CD1c-positive myeloid dendritic cell (primary cell): ENCODE data around the gene SMIM3.

ENCODE experiments used
- DNase-seq: peaks from one replicate; pipeline ENCODE4 v3.0.0-alpha.2; 2016; ENCODE audit errors: extremely low spot score

Gene SMIM3

DNA sequence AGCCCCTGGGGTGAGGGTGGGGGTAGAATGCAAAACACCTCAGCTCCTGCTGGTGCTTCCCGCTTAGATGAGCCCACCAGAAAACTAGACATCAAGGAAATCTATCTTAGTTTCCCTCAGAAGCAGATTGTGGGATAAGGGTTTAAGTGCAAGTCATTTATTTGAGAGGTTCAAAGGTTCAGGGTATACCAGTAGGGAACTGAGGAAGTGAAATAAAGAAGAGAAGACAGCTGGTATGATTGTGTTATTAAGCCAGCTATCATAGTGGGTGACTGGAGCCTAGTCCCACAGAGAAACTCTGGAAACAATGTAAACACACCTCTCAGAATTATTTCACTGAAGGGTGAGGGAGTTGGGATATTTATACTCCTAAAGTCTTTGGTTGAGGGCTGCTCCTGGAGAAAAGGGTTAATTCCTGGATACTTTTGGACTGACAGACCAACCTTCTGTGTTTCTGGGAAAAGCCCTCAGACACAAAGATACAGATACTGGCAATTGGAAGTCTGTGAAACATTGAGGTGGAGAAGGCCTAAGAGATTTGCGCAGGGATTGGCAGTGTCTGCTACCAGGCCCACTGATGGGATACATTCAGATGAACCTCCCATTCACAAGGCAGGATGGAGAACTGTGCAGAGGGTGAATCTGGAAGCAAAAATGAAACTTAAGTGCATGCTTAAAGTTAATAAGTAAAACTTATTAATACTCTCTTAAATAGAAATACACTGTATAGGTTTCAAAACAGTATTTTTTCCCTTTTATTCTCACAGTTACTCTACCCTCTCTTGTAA, 13.4 kb upstream of the SMIM3 start:
- peak; percentile 58 for DNase-seq

DNA sequence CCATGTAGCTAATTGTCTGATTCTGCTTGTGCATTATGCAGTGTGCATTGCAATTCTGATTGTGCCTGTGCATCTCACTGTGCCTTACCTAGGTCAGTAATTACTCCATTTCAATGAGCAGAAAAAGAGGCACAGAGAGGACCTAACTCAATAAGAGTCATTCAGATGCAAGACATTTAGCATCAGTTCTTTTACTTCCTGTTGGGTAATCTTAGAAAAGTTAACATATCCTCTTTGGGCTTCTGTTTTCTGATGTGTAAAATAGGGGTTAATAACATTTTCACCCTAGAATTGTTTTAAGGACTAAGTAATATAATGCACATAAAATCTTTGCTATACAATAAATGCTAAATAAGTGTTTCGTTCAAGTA, 12.8 kb upstream of the SMIM3 start:
- peak; percentile 48 for DNase-seq

DNA sequence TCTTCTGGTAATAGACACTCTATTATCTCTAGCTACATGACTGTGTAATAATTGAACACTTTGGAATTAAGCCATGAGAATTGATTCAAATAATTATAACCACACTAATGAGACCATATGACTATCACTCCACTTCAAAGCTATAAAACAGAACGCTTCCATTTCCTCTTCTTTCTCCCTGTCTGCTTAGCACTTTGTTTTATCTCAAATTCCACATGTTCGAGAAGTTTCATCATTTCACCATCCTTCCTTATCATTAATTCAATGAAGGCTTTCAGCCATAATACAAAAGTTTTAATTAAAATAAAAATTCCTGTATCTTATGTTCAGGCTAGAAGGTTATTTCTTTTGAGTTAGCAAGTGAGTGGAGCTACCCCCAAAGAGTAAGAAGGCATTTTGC, 12.3 kb upstream of the SMIM3 start:
- DNase-seq: no peak

DNA sequence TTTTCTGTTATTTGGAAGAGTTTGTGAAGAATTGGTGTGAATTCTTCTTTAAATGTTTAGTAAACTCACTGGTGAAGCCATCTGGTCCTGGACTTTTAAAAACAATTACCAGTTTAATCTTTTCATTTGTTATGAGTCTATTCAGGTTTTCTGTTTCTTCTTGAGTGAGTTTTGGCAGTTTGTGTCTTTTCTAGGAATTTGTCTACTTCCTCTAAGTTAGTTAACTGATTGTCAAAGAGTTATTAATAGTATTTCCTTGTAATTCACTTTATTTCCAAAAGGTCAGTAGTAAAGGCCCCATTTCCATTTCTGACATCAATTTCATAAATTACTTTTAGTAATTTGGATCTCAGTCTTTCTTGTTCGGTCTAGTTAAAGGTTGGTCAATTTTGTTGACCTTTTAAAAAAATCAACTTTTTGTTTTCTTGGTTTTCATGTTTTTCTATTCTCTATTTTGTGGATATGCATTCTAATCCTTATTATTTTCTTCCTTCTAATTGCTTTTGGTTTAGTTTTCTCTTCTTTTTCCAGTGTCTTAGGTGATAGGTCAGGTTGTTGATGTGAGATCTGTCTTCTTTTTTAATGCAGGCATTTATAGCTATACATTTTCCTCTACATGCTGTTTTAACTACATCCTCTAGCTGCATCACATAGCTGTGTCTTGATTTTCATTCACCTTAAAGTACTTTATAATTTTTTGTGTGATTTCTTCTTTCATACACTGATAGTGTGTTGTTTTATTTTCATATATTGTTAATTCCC, 7.3 kb upstream of the SMIM3 start:
- peak; percentile 30 for DNase-seq

DNA sequence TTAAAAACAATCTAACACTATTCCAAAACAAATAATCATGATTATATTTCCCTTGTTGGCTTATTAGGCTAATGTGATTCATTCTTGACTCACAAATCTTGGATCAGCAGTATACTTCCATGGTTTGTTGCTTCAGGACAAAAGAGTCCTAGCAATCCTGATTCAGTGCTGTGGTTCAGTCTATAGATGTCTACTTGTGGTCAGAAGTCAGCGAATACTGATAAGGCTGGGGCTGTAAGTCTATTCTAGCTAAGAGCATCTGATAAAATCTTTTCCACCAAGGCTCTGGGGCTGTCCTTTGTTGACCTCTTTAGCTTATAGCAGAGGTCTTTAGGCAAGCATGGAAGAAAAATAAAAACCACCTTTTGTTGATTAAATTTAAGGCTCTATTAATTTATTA, 4.4 kb upstream of the SMIM3 start:
- DNase-seq: no peak

DNA sequence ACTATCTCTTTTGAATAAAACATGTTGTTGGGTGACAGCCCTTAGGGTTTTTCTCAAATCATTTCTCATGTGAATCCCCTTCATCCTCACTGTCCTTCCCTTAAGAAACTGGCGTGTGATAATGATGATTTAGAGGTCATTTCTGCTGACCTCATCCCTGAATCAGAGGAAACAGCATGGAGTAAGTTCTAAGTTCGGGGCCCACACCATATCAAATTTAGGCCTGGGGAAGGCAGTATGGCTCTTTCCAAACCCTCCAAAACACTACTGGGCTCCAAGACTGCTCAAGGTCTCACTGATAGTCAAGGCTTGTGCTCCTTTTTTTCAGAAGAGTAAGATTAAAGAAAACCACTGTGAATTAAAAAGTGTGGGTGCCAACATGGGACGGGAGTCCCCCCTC, 872 bp upstream of the SMIM3 start:
- no peak for DNase-seq

DNA sequence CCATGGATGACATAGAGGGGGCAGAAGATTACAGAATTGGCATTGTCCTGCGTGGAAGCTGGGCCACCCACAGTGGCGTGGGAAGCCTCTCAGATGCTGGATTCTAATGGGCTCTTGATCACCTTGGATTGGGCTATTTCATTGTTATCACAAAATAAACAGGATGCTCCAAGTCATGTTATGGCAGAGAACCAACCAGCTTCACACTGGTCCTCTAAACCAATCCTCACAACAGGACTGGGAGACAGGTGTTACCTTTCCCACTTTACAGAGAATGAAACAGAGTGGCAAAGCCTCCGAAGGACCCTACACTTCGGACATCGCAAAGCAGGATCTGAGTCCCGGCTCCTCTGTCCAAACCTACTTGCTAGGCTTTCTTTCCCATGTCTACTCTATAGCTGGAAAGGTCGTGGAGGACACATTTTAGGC, 455 bp upstream of the SMIM3 start:
- no peak for DNase-seq

DNA sequence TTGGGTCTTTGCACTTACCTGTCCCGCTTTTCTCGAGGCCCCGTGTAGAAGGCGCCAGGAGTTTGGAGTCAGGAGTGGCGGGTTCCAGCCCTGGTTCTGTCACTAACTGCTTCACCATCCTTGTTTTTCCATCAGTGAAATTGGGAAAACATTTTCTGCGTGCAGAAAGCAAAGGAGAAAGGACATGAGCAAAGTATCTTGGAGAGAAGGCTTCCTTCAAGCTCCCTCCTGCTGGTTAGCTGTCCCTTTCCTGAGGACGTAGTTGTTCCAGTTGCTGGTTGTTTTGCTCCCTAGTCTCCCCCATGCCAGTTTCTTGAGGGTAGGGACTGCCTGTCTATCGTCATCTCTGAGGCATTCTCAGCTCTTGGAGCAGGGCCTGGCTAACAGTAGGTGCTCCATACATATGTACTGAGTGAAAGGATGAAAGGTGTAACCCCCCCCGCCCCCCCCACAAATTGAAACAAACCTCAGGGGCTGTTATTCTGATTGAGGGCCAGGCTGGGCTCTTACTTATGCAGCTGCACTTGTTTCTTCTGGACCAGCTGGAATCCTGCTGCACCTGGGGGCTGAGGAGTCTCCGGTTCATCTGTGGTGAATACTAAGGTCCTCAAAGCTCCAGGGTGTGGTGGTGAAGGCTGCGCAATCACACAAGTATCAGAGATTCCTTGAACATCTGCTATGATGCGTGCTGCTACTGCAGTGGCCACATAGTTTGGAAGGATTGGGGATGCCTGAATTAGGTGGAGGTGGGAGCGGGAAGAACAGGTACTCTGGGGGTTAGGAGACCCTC, 1.0 kb downstream of the SMIM3 start:
- DNase-seq: no peak

DNA sequence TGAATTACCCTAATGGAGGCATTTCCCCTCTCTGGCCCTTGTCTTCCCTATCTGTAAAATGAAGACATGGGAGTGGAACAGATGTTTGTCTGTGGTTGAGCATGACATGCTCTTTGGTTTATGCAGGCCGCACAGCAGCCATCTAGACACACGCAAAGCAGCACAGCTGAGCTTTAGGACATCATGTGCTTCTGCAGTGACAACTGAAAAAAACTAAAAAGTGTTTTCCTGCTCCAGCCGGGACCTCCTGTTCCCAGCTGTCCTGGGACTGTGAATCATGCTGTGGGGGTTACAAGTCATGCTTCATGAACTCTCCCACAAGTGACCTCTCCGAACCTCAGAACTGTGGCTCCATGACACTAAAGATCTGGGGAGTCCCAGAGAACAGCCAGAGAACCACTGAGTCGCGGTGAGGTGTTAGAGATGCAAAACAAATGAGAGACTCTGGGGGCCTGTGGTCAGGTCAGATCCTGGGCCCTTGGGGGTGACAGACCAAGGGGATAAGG, 1.7 kb downstream of the SMIM3 start:
- DNase-seq: peak; percentile 56

DNA sequence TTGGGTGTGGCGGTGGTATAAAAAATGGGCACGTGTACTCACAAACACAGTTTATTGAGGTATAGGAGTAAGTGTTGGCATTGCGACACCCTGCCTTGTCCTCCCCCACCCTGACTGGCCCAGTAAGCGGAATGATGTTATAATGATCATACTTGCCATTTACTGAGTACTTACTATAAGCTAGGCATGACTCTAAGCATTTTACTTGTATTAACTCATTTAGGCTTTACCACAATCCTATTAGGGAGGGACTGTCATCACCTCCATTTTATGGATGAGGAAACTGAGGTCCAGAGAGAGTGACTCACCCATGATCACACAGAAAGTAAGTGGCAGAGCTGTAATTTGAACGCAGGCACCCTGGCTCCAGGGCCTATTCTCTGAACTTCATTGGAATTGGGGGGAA, 2.3 kb downstream of the SMIM3 start:
- DNase-seq: peak; percentile 53

DNA sequence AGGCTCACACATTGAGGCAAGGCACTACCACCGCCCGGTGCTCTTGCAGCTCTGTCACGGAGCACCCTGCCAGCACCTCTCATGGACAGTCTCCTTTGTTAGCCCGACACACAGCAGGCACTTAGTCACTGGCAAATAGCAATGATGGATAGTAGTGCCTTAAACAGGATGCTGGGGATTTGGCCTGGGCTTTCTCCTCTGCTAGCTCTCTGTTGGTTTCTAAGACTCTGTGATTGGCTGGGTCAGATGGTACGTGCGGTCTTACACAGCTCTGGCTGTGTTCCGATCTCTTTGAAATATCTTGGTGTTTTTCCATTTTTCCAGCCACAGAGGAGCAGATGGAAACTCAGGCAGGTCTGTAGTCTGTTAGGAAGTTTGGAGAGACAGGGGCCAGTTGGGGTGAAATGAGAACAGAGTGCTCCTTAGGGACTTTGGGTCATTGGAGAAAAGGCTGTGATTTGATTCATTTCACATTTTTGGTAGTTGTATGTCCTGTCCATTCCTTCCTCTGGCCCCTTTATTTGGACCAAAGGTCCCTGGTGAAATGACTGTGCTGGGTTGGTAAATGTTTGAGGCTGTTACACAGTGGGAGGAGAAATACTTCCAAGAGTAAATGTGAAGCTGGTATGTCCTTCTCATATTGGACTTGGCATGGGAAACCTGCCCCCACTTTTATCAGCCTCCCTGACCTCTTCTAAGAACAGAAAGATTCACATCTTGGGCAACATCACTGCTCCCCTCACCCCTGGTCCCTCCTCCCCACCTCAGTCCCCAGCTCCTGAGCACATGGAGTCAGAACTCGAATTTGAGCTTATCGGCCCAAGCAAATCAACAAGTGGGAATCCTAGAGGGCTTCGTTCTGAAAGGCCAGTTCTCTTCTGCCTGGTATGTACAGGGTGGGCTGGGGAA, 3.4 kb downstream of the SMIM3 start:
- DNase-seq: no peak

DNA sequence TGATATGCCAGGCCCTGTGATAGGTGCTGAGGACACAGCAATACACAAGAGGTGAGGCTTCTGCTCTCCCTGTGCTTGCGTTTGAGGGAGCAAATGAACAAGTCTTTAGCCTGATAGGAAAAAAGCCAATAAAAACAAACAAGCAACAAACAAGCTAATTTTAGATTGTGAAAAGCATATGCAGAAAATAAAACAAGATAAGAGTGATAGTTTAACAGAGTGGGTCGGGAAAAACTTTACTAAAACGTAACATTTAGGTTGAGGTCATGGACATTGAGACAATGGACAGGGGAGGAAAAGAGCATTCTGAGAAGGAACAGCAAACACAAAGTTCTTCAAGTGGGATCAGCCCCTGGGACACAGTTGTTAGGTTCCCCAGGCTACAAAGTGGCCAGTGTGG, 4.3 kb downstream of the SMIM3 start:
- DNase-seq: no peak

DNA sequence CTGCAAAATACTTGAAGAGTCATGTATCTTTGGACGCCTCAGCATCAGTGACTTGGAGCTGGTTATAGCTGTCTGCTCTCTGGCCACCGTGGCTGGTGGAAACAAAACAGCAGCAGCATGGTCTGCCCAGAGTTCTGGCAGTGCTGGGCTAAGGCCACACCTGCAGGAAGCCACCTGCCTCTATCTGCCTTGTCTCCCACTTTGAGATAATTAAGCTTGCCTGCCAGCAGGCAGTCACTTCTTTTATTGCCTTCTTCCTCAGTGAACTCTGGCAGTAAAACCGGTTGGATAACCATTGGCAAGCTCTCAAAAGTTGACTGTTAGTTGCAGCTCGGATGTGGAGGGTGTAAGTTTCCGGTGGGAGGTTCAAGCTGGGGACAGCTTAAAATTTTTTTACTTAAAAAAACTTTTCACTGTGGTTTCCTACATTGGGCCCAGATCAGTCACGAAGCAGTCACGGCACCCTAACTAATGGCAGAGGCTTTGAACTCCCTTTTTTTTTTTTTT, 4.9 kb downstream of the SMIM3 start:
- peak; percentile 45 for DNase-seq

DNA sequence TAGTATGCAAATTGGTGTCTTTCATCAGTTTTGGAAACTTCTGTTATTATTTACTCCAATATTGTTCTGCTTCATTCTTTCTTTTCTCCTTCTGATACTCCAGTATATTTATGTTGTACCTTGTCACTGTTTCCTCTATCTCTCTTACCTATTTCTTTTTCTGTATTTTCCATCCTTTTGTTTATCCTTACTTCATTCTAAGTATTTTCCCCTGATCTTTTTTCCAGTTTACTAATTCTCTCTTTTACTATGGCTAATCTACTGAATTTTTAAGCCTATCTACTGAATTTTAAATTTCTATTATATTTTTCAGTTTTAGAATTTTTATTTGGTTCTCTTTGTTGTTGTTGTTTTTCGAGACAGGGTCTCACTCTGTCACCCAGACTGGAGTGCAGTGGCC, 7.4 kb downstream of the SMIM3 start:
- no peak for DNase-seq

DNA sequence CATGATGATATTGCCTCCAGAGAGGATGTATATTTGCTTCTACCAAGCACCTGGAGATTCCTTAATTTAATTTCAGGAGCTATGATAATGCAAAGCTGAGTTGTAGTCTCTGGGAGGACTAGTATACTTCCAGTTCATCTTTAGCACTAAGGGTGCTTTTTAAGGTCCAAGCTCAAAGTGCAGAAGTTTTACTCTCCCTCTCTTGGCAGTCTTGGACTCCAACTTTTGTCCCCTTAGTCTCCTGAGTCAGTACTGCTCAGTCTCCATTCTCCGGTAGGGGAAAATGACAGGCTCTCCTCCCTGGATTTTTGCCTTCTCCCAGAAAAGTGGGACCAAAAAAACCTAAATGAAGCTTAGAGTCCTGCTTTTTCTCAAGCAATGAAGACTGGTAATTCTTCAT, 8.3 kb downstream of the SMIM3 start:
- DNase-seq: no peak

DNA sequence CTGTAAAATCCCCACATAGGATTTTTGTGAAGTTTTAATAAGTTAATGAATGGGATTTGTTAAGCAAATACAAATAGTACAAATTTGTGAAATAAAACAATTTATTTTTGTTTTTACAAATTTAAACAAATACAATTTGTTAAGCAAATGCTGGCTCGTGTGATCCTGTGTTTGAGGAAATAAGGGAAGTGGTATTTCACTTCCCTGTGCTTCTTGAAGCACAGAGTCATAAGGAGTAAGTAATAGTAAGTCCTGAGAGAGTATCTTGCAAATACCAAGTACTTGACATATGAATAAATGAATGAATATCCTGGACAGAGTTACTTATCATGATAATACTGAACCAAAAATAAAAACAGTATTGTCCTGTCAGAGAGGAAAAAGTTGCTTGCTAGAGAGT, 9.1 kb downstream of the SMIM3 start:
- DNase-seq: peak; percentile 67

DNA sequence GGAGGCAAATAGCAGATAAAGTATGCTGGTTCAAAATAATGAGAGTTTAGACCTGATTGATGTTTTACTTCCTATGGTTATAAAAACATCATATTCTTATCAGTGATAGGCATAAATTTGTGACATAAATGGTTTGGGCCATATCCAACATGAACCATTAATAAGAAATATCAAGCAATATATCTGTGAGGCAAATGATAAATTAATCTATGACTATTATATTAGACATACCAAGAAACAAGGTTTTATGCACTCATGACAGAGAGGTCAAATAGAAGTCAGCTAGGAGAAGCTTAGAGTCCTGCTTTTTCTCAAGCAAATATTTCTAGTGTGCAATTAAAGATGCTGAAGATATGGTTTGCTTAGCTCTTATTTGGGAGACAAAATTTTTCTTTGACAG, 10.4 kb downstream of the SMIM3 start:
- no peak for DNase-seq

DNA sequence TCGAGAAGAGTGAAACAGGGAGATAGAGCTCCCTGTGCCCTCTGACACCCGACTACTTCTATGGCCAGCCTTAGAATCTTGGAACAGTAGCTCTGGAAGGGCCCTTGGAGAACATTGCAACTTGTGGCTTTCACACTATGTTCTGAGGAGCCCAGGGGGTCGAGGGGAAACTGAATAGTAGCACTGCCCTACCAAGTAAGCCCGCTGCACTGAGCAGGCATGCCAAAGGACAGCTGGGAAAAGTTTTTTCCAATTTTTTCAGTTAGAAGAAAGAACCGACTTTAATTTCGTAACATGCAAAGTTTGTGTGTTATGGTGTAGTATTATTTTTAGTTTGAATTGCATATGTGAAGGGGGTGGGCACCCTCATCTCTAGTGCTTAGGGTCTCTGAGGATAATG, 10.9 kb downstream of the SMIM3 start:
- DNase-seq: no peak

DNA sequence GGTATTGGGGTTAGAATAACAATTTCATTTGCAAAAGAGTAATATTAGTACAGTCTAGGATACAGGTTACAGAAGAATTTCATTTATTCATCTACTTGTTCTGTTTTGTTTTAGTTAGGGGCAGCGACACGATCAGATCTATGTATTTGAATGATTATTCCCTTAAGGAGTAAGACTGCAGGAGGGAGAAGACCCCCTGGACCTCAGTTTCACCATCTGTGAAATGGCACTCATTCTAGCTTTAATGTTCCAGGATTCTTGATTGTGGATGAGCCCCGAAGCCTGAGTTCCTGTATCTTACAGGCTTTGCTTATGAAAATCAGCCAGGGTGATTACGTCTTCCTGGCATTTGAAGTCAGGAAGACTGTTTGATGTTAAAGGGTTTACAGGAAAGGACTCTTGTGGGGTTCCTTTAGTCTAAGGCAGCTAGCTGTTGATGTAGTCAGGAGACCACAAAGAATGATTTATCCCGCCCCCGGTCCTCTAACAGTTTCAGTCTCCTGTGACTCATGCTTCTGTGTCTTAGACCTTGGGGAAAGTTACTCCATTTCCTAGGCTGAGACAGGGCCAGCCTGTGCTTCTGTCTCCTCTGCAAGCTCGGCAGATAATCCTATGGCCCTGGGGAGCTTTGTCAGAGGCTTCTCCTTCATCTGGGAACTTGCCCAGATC, 11.5 kb downstream of the SMIM3 start:
- peak; percentile 94 for DNase-seq

DNA sequence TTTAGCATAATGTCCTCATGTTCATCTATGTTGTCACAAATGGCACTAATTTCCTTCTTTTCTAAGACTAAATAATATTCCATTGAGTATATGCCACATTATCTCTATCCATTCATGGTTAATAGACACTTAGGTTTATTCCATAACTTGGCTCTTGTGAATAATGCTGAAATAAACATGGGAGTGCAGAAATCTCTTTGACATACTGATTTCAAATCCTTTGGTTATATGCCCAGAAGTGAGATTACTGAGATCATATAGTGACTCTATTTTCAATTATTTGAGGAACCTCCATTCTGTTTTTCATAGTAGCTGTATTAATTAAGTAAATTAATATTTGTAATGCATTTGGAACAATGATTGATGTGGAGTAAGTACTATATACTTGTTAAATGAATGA, 13.0 kb downstream of the SMIM3 start:
- DNase-seq: no peak
